Endodermal cell (in vitro differentiated cells): ENCODE results near the gene PLOD2. TPM values are rescaled to one million over a fixed set of nuclear protein-coding genes. Genes with fewer than 3 reads are reported as not detected.

Source experiments
- DNase-seq: peaks from one replicate; pipeline ENCODE4 v3.0.0-alpha.2; 2017
- H3K27ac ChIP-seq: 2 replicates; pipeline ENCODE4 v1.5.1; 2013; ENCODE audit warnings: mild to moderate bottlenecking, low read depth, low read length, moderate library complexity
- H3K27me3 ChIP-seq: 2 replicates; pipeline ENCODE4 v1.6.1; 2013; ENCODE audit warnings: mild to moderate bottlenecking, low read length, moderate library complexity; ENCODE audit not compliant: insufficient read depth, control insufficient read depth, poor library complexity, severe bottlenecking
- H3K36me3 ChIP-seq: 2 replicates; pipeline ENCODE4 v1.7.0; 2013; ENCODE audit warnings: mild to moderate bottlenecking, low read length, moderate library complexity; ENCODE audit not compliant: control insufficient read depth, insufficient read depth
- H3K4me1 ChIP-seq: one replicate; pipeline ENCODE4 v1.7.0; 2013; ENCODE audit warnings: low read length; ENCODE audit not compliant: control insufficient read depth, insufficient read depth
- H3K4me3 ChIP-seq: 2 replicates; pipeline ENCODE4 v1.5.1; 2013; ENCODE audit warnings: mild to moderate bottlenecking, low read length, moderate library complexity
- H3K9ac ChIP-seq: 2 replicates; pipeline ENCODE4 v1.6.1; 2013; ENCODE audit warnings: mild to moderate bottlenecking, low read length, moderate library complexity; ENCODE audit not compliant: poor library complexity, severe bottlenecking; ENCODE audit errors: extremely low read depth
- H3K9me3 ChIP-seq: 2 replicates; pipeline ENCODE4 v1.6.1; 2013; ENCODE audit warnings: mild to moderate bottlenecking, low read length, moderate library complexity; ENCODE audit not compliant: control insufficient read depth
- H3K27ac Mint-ChIP-seq: 2 replicates; pipeline ENCODE4 v1.8.0; 2020; ENCODE audit warnings: mixed read lengths
- H3K27me3 Mint-ChIP-seq: 2 replicates; pipeline ENCODE4 v1.8.0; 2021; ENCODE audit warnings: mild to moderate bottlenecking, mixed read lengths; ENCODE audit not compliant: insufficient read depth
- H3K36me3 Mint-ChIP-seq: 2 replicates; pipeline ENCODE4 v1.8.0; 2020; ENCODE audit warnings: low read depth, mixed read lengths
- H3K4me1 Mint-ChIP-seq: 2 replicates; pipeline ENCODE4 v1.8.0; 2020; ENCODE audit warnings: mixed read lengths
- H3K4me3 Mint-ChIP-seq: 2 replicates; pipeline ENCODE4 v1.8.0; 2020; ENCODE audit warnings: mild to moderate bottlenecking, moderate library complexity, mixed read lengths
- H3K9me3 Mint-ChIP-seq: 2 replicates; pipeline ENCODE4 v1.8.0; 2020; ENCODE audit warnings: mild to moderate bottlenecking, mixed read lengths
- WGBS, 2 experiments: methylation state at CpG; one replicate each; pipeline versions ENCODE4 v1.1.5 to v1.1.7; 2013; ENCODE audit warnings: missing lambda C conversion rate in 2 of 2, mixed read lengths in 1 of 2; ENCODE audit not compliant: insufficient coverage in 1 of 2, insufficient read length in 1 of 2; 5-methylcytosine and 5-hydroxymethylcytosine counted together
- total RNA-seq, 2 donors: library from RNA; stranded (reverse); fragmentation: NEBNext Ultra II Directional in 1 of 2; extraction: Animal tissue kit (Norgen Biotek cat#: 25700) in 1 of 2; gene quantifications; 2 replicates in 1 of 2; 3 replicates in 1 of 2; pipeline ENCODE4 v1.2.1, GENCODE V29; 2021
- TF ChIP-seq, protein P1 (sequence below): fragments of 200-600 bp; sonication (generic); conservative IDR thresholded peaks from 2 replicates; pipeline ENCODE4 v1.5.0; 2021; ENCODE audit warnings: antibody characterized with exemption, mild to moderate bottlenecking

The PLOD2 gene
- total RNA-seq, 2 donors from 2014 or later = 37.9 to 65.5 TPM

GRCh38 chr3:146078031-146078430, 83.0 kb downstream of the PLOD2 start:
- DNase-seq = no peak
- Mint-ChIP-seq H3K27ac (no peak overlapping the region), H3K4me3 (no peak overlapping the region), H3K27me3 (no peaks in the 10 kb centered on the region), H3K36me3 (peaks cover 13% of the 10 kb centered on the region), H3K4me1 (no peaks in the 10 kb centered on the region), H3K9me3 (no peaks in the 10 kb centered on the region)
- Histone ChIP-seq H3K27me3 (no peaks in the 10 kb centered on the region), H3K4me1 (no peaks in the 10 kb centered on the region), H3K36me3 (peaks cover 9% of the 10 kb centered on the region), H3K9ac (no peak overlapping the region), H3K27ac (no peak overlapping the region), H3K4me3 (no peak overlapping the region), H3K9me3 (peaks cover 7% of the 10 kb centered on the region)
- WGBS, 2 experiments = 88 to 100% methylated on average over 2 of the region's 2 CpGs
- TF ChIP-seq, protein P1, sequence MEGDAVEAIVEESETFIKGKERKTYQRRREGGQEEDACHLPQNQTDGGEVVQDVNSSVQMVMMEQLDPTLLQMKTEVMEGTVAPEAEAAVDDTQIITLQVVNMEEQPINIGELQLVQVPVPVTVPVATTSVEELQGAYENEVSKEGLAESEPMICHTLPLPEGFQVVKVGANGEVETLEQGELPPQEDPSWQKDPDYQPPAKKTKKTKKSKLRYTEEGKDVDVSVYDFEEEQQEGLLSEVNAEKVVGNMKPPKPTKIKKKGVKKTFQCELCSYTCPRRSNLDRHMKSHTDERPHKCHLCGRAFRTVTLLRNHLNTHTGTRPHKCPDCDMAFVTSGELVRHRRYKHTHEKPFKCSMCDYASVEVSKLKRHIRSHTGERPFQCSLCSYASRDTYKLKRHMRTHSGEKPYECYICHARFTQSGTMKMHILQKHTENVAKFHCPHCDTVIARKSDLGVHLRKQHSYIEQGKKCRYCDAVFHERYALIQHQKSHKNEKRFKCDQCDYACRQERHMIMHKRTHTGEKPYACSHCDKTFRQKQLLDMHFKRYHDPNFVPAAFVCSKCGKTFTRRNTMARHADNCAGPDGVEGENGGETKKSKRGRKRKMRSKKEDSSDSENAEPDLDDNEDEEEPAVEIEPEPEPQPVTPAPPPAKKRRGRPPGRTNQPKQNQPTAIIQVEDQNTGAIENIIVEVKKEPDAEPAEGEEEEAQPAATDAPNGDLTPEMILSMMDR = no peak

GRCh38 chr3:146077181-146077580, 83.8 kb downstream of the PLOD2 start:
- Mint-ChIP-seq H3K4me3 (no peak overlapping the region), H3K27me3 (no peaks in the 10 kb centered on the region), H3K27ac (no peak overlapping the region), H3K9me3 (no peaks in the 10 kb centered on the region), H3K4me1 (peaks cover 3% of the 10 kb centered on the region), H3K36me3 (peaks cover 13% of the 10 kb centered on the region)
- 92% methylated on average over 1 of the region's 1 CpG; no CpG with 5 or more reads in 1 of the 2 experiments for WGBS, 2 experiments
- no peaks in the 10 kb centered on the region for H3K27me3 ChIP-seq
- peaks cover 7% of the 10 kb centered on the region for H3K9me3 ChIP-seq
- H3K36me3 ChIP-seq = peaks cover 9% of the 10 kb centered on the region
- TF ChIP-seq, protein P1 = no peak
- no peak for DNase-seq
- no peak overlapping the region for H3K9ac ChIP-seq
- H3K4me3 ChIP-seq = no peak overlapping the region
- H3K27ac ChIP-seq = no peak overlapping the region
- no peaks in the 10 kb centered on the region for H3K4me1 ChIP-seq

GRCh38 chr3:146072824-146073223, 88.2 kb downstream of the PLOD2 start:
- TF ChIP-seq, protein P1 = no peak
- no peaks in the 10 kb centered on the region for H3K27me3 Mint-ChIP-seq
- H3K27ac ChIP-seq = no peak overlapping the region
- peaks cover 29% of the 10 kb centered on the region for H3K36me3 ChIP-seq
- H3K4me1 ChIP-seq = no peaks in the 10 kb centered on the region
- no peak overlapping the region for H3K9ac ChIP-seq
- no peak overlapping the region for H3K27ac Mint-ChIP-seq
- H3K9me3 Mint-ChIP-seq = no peaks in the 10 kb centered on the region
- peaks cover 14% of the 10 kb centered on the region for H3K36me3 Mint-ChIP-seq
- DNase-seq = no peak
- H3K27me3 ChIP-seq = no peaks in the 10 kb centered on the region
- H3K4me3 ChIP-seq = no peak overlapping the region
- H3K4me3 Mint-ChIP-seq = no peak overlapping the region
- peaks cover 7% of the 10 kb centered on the region for H3K9me3 ChIP-seq
- H3K4me1 Mint-ChIP-seq = peaks cover 8% of the 10 kb centered on the region
